ENCODE results near the gene NR3C1.

- TF ChIP-seq CTCF (IDR thresholded peaks at IDR 0.05): no peak
- TF ChIP-seq POLR2A (IDR thresholded peaks at IDR 0.05; ENCODE audit: low read depth): no peak
- no peak for TF ChIP-seq POLR2AphosphoS5 (IDR thresholded peaks at IDR 0.05)
Observed at GRCh38 chr5:143230676-143230996, 172.8 kb downstream of the NR3C1 start.
